GM19240 (cell line): Measurements from ENCODE around the gene MORN1.
A peak's percentile ranks its signal among the peaks of the same experiment; 100 is the strongest.
"Not testable (repeated sequence)": the region's sequence is repeated elsewhere in the genome, so short reads cannot be mapped to it uniquely, and the experiment has no call there.

Experiments
- DNase-seq: peaks from one replicate; pipeline ENCODE4 v3.0.0; 2011; ENCODE audit warnings: low spot score; ENCODE audit not compliant: insufficient read length

The MORN1 gene

GRCh38 chr1:2391041-2391930, at the start of gene MORN1, which contains the start of gene RER1:
TSS of gene MORN1 (minus strand) at chr1:2391554. CDS start at chr1:2391533, 21 bp downstream.
TSS of gene RER1 (plus strand) at chr1:2391841. CDS start at chr1:2395791, 3,950 bp downstream.
- peak; percentile 99 for DNase-seq

GRCh38 chr1:2440346-2440745, 49.0 kb upstream of the MORN1 start:
- not testable (repeated sequence) for DNase-seq

GRCh38 chr1:2439369-2439768, 48.0 kb upstream of the MORN1 start:
- no peak for DNase-seq

GRCh38 chr1:2438641-2439040, 47.3 kb upstream of the MORN1 start:
- DNase-seq = no peak

GRCh38 chr1:2438038-2438437, 46.7 kb upstream of the MORN1 start:
- DNase-seq = no peak

- DNase-seq = no peak
Observed at GRCh38 chr1:2437617-2438016, 46.3 kb upstream of the MORN1 start.

GRCh38 chr1:2436876-2437275, 45.5 kb upstream of the MORN1 start:
- DNase-seq = no peak

GRCh38 chr1:2435746-2436355, 44.5 kb upstream of the MORN1 start:
- no peak for DNase-seq

- DNase-seq = no peak
Observed at GRCh38 chr1:2435091-2435490, 43.7 kb upstream of the MORN1 start.

- no peak for DNase-seq
Observed at GRCh38 chr1:2433936-2434655, 42.7 kb upstream of the MORN1 start.

- DNase-seq = no peak
Observed at GRCh38 chr1:2433196-2433595, 41.8 kb upstream of the MORN1 start.

- no peak for DNase-seq
Observed at GRCh38 chr1:2432441-2432844, 41.1 kb upstream of the MORN1 start.

- no peak for DNase-seq
Observed at GRCh38 chr1:2431518-2431917, 40.2 kb upstream of the MORN1 start.

- DNase-seq = no peak
Observed at GRCh38 chr1:2431103-2431502, 39.7 kb upstream of the MORN1 start.

- no peak for DNase-seq
Observed at GRCh38 chr1:2430592-2430973, 39.2 kb upstream of the MORN1 start.

GRCh38 chr1:2429780-2430591, 38.6 kb upstream of the MORN1 start:
- DNase-seq = no peak

- DNase-seq = no peak
Observed at GRCh38 chr1:2428490-2428889, 37.1 kb upstream of the MORN1 start.

GRCh38 chr1:2427976-2428375, 36.6 kb upstream of the MORN1 start:
- no peak for DNase-seq

- DNase-seq = no peak
Observed at GRCh38 chr1:2427051-2427450, 35.7 kb upstream of the MORN1 start.

GRCh38 chr1:2426540-2426939, 35.2 kb upstream of the MORN1 start:
- no peak for DNase-seq

- DNase-seq = no peak
Observed at GRCh38 chr1:2425892-2426291, 34.5 kb upstream of the MORN1 start.
